ENCODE measurements around the gene GJE1.

DNA sequence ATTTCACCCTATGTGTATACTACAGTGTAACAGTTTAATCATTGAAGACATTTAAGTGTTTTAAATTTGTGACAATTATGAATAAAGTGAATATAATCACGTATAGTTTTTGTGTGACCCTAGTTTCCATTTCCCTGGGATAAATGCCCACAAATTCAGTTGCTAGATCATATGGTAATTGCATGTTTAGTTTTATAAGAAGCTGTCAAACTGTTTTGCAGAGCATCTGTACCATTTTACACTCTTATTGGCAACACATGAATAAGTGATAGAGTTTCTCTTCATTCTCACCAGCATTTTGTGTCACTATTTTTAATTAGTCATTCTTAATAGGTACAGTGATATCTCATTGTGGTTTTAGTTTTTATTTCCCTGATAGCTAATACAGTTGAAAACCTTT, 21.6 kb downstream of the GJE1 start:
- TF ChIP-seq SMAD1 (IDR thresholded peaks at IDR 0.05; ENCODE audit: low read depth, partially characterized antibody) (no peak), EP300 (IDR thresholded peaks at IDR 0.05; ENCODE audit: borderline replicate concordance in 1 of 2, control insufficient read depth in 1 of 2, low read depth in 2 of 2, low read length in 2 of 2) (no peak), CREM (IDR thresholded peaks at IDR 0.05; ENCODE audit: low read depth) (no peak), POLR2A (IDR thresholded peaks at IDR 0.05; ENCODE audit: low read depth, low read length) (no peak), RCOR1 (conservative IDR thresholded peaks at IDR 0.05; ENCODE audit: low read depth, low read length) (no peak), HDAC2 (IDR thresholded peaks at IDR 0.05) (no peak), BHLHE40 (IDR thresholded peaks at IDR 0.05; ENCODE audit: borderline replicate concordance in 1 of 2, low read depth in 2 of 2, low read length in 1 of 2) (no peak), CREB1 (IDR thresholded peaks at IDR 0.05; ENCODE audit: low read depth) (no peak)
- TF ChIP-seq, protein P1, sequence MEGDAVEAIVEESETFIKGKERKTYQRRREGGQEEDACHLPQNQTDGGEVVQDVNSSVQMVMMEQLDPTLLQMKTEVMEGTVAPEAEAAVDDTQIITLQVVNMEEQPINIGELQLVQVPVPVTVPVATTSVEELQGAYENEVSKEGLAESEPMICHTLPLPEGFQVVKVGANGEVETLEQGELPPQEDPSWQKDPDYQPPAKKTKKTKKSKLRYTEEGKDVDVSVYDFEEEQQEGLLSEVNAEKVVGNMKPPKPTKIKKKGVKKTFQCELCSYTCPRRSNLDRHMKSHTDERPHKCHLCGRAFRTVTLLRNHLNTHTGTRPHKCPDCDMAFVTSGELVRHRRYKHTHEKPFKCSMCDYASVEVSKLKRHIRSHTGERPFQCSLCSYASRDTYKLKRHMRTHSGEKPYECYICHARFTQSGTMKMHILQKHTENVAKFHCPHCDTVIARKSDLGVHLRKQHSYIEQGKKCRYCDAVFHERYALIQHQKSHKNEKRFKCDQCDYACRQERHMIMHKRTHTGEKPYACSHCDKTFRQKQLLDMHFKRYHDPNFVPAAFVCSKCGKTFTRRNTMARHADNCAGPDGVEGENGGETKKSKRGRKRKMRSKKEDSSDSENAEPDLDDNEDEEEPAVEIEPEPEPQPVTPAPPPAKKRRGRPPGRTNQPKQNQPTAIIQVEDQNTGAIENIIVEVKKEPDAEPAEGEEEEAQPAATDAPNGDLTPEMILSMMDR (IDR thresholded peaks at IDR 0.05 in 2 of 3, conservative IDR thresholded peaks at IDR 0.05 in 1 of 3; ENCODE audit: control insufficient read depth in 2 of 3, extremely low read depth in 1 of 3, insufficient read depth in 1 of 3, low read depth in 3 of 3, low read length in 3 of 3), result no peak
- TF ChIP-seq, protein P2, sequence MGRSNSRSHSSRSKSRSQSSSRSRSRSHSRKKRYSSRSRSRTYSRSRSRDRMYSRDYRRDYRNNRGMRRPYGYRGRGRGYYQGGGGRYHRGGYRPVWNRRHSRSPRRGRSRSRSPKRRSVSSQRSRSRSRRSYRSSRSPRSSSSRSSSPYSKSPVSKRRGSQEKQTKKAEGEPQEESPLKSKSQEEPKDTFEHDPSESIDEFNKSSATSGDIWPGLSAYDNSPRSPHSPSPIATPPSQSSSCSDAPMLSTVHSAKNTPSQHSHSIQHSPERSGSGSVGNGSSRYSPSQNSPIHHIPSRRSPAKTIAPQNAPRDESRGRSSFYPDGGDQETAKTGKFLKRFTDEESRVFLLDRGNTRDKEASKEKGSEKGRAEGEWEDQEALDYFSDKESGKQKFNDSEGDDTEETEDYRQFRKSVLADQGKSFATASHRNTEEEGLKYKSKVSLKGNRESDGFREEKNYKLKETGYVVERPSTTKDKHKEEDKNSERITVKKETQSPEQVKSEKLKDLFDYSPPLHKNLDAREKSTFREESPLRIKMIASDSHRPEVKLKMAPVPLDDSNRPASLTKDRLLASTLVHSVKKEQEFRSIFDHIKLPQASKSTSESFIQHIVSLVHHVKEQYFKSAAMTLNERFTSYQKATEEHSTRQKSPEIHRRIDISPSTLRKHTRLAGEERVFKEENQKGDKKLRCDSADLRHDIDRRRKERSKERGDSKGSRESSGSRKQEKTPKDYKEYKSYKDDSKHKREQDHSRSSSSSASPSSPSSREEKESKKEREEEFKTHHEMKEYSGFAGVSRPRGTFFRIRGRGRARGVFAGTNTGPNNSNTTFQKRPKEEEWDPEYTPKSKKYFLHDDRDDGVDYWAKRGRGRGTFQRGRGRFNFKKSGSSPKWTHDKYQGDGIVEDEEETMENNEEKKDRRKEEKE (IDR thresholded peaks at IDR 0.05), result no peak
